Activated CD8-positive, alpha-beta T cell treated with anti-CD3 and anti-CD28 coated beads for 36 hours (primary cell): ENCODE results near the gene SORL1-AS1.

Source experiments
- ATAC-seq: fragments of 200-7000 bp; cut with Tn5 transposase; one replicate; pipeline ENCODE4 v1.10.0; 2021; ENCODE audit warnings: mild to moderate bottlenecking, moderate library complexity
- CTCF ChIA-PET: fragments of 350-600 bp; sonication (Branson Sonifier 250); formaldehyde crosslinking; loops from one replicate; lab custom pipeline; 2021; ENCODE audit warnings: antibody characterized with exemption; lab: Charles Lee
- POLR2A ChIA-PET: fragments of 350-600 bp; sonication (Branson Sonifier 250); formaldehyde crosslinking; loops from one replicate; lab custom pipeline; 2021; ENCODE audit warnings: antibody characterized with exemption; lab: Charles Lee
- DNase-seq: peaks from one replicate; pipeline ENCODE4 v3.0.0-alpha.2; 2020
- H3K27ac Mint-ChIP-seq: one replicate; pipeline ENCODE4 v1.8.0; 2021; ENCODE audit warnings: mild to moderate bottlenecking, mixed read lengths
- H3K27me3 Mint-ChIP-seq: one replicate; pipeline ENCODE4 v1.8.0; 2021; ENCODE audit warnings: mixed read lengths
- H3K36me3 Mint-ChIP-seq: one replicate; pipeline ENCODE4 v1.8.0; 2021; ENCODE audit warnings: low read depth, mixed read lengths
- H3K4me1 Mint-ChIP-seq: one replicate; pipeline ENCODE4 v1.8.0; 2021; ENCODE audit warnings: low read depth, mixed read lengths
- H3K4me3 Mint-ChIP-seq: one replicate; pipeline ENCODE4 v1.8.0; 2021; ENCODE audit warnings: mild to moderate bottlenecking, moderate library complexity, mixed read lengths
- H3K9me3 Mint-ChIP-seq: one replicate; pipeline ENCODE4 v1.8.0; 2021; ENCODE audit warnings: mixed read lengths
- intact Hi-C: fragments of 100-400 bp; cut with micrococcal nuclease; formaldehyde crosslinking; loops from one replicate; pipeline ENCODE4 v1.10.0; 2022
- TF ChIP-seq, protein P1 (sequence below): fragments of 200-600 bp; IDR thresholded peaks from one replicate; pipeline ENCODE4 v1.8.0; 2022; ENCODE audit warnings: antibody characterized with exemption, mild to moderate bottlenecking

The SORL1-AS1 gene

GRCh38 chr11:121435551-121436511, 16.9 kb downstream of the SORL1-AS1 start:
- TF ChIP-seq, protein P1, sequence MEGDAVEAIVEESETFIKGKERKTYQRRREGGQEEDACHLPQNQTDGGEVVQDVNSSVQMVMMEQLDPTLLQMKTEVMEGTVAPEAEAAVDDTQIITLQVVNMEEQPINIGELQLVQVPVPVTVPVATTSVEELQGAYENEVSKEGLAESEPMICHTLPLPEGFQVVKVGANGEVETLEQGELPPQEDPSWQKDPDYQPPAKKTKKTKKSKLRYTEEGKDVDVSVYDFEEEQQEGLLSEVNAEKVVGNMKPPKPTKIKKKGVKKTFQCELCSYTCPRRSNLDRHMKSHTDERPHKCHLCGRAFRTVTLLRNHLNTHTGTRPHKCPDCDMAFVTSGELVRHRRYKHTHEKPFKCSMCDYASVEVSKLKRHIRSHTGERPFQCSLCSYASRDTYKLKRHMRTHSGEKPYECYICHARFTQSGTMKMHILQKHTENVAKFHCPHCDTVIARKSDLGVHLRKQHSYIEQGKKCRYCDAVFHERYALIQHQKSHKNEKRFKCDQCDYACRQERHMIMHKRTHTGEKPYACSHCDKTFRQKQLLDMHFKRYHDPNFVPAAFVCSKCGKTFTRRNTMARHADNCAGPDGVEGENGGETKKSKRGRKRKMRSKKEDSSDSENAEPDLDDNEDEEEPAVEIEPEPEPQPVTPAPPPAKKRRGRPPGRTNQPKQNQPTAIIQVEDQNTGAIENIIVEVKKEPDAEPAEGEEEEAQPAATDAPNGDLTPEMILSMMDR = no peak
- Mint-ChIP-seq H3K4me3 (no peak overlapping the region), H3K27me3 (no peaks in the 10 kb centered on the region), H3K36me3 (peaks cover 4% of the 10 kb centered on the region), H3K4me1 (peaks cover 40% of the 10 kb centered on the region), H3K27ac (no peak overlapping the region), H3K9me3 (no peaks in the 10 kb centered on the region)
- DNase-seq (no peak), ATAC-seq (no peak)
- intact Hi-C loops = no loop called here
- CTCF ChIA-PET = interaction anchor here (1.1 kb wide), 1 partner anchor 47 kb away, joined by 3 read pairs; no protein-coding TSS in a partner anchor
- POLR2A ChIA-PET = interaction anchor here (0.9 to 1.4 kb wide), 2 partner anchors 8 to 26 kb away, joined by 3 to 4 read pairs; no protein-coding TSS in a partner anchor

GRCh38 chr11:121435132-121435531, 17.6 kb downstream of the SORL1-AS1 start:
- ATAC-seq (no peak), DNase-seq (no peak)
- Mint-ChIP-seq H3K9me3 (no peaks in the 10 kb centered on the region), H3K36me3 (peaks cover 4% of the 10 kb centered on the region), H3K4me3 (no peak overlapping the region), H3K4me1 (peaks cover 40% of the 10 kb centered on the region), H3K27ac (no peak overlapping the region), H3K27me3 (no peaks in the 10 kb centered on the region)
- intact Hi-C loops = no loop called here
- CTCF ChIA-PET = no interaction called here
- TF ChIP-seq, protein P1 = no peak
- POLR2A ChIA-PET = interaction anchor here (0.9 to 2.3 kb wide), 5 partner anchors 8 to 115 kb away, joined by 3 to 8 read pairs (median 3); partner anchors contain the start of gene SORL1

DNA sequence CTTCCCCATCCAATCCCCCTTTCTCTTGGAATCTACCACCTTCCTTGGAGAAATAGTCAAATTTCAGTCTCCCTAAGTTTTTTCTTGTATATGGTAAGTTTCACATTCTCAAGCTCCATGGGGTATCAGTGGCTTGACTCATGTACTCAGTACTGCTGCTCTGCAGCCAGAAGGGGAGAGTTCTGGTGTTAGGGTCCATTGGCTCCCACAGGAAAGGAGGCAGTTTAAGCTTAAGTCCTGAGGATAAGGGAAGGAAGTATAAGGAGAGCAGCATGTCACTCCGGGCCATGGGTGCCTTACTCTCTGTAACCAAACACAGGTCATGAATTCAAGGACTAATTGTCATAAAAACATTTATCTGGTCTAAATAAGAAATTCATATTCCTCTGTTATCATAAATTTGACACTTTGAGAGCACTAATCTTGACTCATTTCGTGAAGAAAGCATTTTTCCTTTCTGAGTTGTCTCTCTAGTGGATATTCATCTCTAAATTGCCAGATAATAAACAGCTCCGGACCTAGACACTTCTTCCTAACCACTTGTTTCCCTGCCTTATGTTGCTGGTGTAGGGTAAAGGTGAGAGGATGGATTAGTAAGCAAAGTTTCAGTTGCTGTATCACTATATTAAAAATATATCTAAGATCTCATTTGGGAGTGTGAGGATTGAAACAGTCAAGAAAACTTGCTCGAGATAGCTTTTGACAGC, 20.8 kb downstream of the SORL1-AS1 start:
- DNase-seq = no peak
- POLR2A ChIA-PET = interaction anchor here (1.1 to 1.7 kb wide), 5 partner anchors 12 to 36 kb away, joined by 3 to 5 read pairs (median 4); partner anchors contain the start of gene SORL1-AS1
- intact Hi-C loops = no loop called here
- no peaks in the 10 kb centered on the region for H3K27me3 Mint-ChIP-seq
- peaks cover 28% of the 10 kb centered on the region for H3K4me1 Mint-ChIP-seq
- TF ChIP-seq, protein P1 = no peak
- peaks cover 2% of the 10 kb centered on the region for H3K36me3 Mint-ChIP-seq
- H3K9me3 Mint-ChIP-seq = no peaks in the 10 kb centered on the region
- CTCF ChIA-PET = interaction anchor here (1.2 to 1.7 kb wide), 3 partner anchors 12 to 159 kb away, joined by 3 to 5 read pairs (median 4); no protein-coding TSS in a partner anchor
- H3K27ac Mint-ChIP-seq = peak overlapping the region; percentile 7
- peak; percentile 83 for ATAC-seq
- no peak overlapping the region for H3K4me3 Mint-ChIP-seq

- Mint-ChIP-seq H3K36me3 (peaks cover 2% of the 10 kb centered on the region), H3K27ac (no peak overlapping the region), H3K9me3 (peaks cover 3% of the 10 kb centered on the region), H3K4me1 (peaks cover 17% of the 10 kb centered on the region), H3K27me3 (no peaks in the 10 kb centered on the region), H3K4me3 (no peak overlapping the region)
- POLR2A ChIA-PET = interaction anchor here (1.5 kb wide), 1 partner anchor 22 kb away, joined by 4 read pairs; no protein-coding TSS in a partner anchor
- intact Hi-C loops = no loop called here
- TF ChIP-seq, protein P1 = no peak
- ATAC-seq = no peak
- DNase-seq = no peak
- CTCF ChIA-PET = interaction anchor here (0.8 to 0.9 kb wide), 2 partner anchors 20 to 110 kb away, joined by 4 to 5 read pairs; no protein-coding TSS in a partner anchor
Observed at GRCh38 chr11:121429556-121429955, 23.2 kb downstream of the SORL1-AS1 start.
